SK-N-SH treated with all-trans-retinoic acid at 6 μM for 48 hours (cell line): ENCODE measurements around the gene DGUOK.

ENCODE experiments used
- ATAC-seq: fragments of 200-7000 bp; cut with Tn5 transposase; 3 replicates; pipeline ENCODE4 v1.9.1; 2020; ENCODE audit warnings: mild to moderate bottlenecking, moderate library complexity
- ARNTL ChIP-seq: fragments of 450-650 bp; formaldehyde crosslinking; IDR thresholded peaks from 2 replicates; pipeline ENCODE4 v1.5.0; 2020; ENCODE audit warnings: low read depth, mild to moderate bottlenecking, moderate library complexity, borderline replicate concordance
- BACH2 ChIP-seq: fragments of 250-450 bp; sonication (Bioruptor Pico); IDR thresholded peaks from 2 replicates; pipeline ENCODE4 v1.9.0; 2021; ENCODE audit warnings: mild to moderate bottlenecking, borderline replicate concordance
- CREB5 ChIP-seq: fragments of 250-450 bp; sonication (Bioruptor Pico); IDR thresholded peaks from 2 replicates; pipeline ENCODE4 v1.5.1; 2020; ENCODE audit warnings: low read depth, mild to moderate bottlenecking, moderate library complexity
- CSDC2 ChIP-seq: fragments of 250-450 bp; sonication (Bioruptor Pico); IDR thresholded peaks from 2 replicates; pipeline ENCODE4 v1.5.0; 2020; ENCODE audit warnings: mild to moderate bottlenecking, moderate library complexity
- ESRRG ChIP-seq: fragments of 250-450 bp; sonication (Bioruptor Pico); IDR thresholded peaks from 2 replicates; pipeline ENCODE4 v1.6.1; 2021; ENCODE audit warnings: mild to moderate bottlenecking
- GLIS3 ChIP-seq: fragments of 250-450 bp; sonication (Bioruptor Pico); IDR thresholded peaks from 2 replicates; pipeline ENCODE4 v1.5.0; 2020; ENCODE audit warnings: mild to moderate bottlenecking, moderate library complexity
- ISL1 ChIP-seq: fragments of 250-450 bp; sonication (Bioruptor Pico); IDR thresholded peaks from 2 replicates; pipeline ENCODE4 v2.1.2; 2022; ENCODE audit warnings: mild to moderate bottlenecking, moderate library complexity
- OSR1 ChIP-seq: fragments of 250-450 bp; sonication (Bioruptor Pico); IDR thresholded peaks from 2 replicates; pipeline ENCODE4 v1.8.0; 2022; ENCODE audit warnings: moderate library complexity, mild to moderate bottlenecking, inconsistent platforms
- RARB ChIP-seq: fragments of 250-450 bp; sonication (Bioruptor Pico); IDR thresholded peaks from 2 replicates; pipeline ENCODE4 v1.8.0; 2021; ENCODE audit warnings: mild to moderate bottlenecking, moderate library complexity
- SNAI2 ChIP-seq: fragments of 250-450 bp; sonication (Bioruptor Pico); IDR thresholded peaks from 2 replicates; pipeline ENCODE4 v1.5.0; 2020; ENCODE audit warnings: mild to moderate bottlenecking, moderate library complexity
- TCF4 ChIP-seq: fragments of 250-450 bp; sonication (Bioruptor Pico); IDR thresholded peaks from 2 replicates; pipeline ENCODE4 v1.8.0; 2021; ENCODE audit warnings: mild to moderate bottlenecking, moderate library complexity, borderline replicate concordance
- TOX ChIP-seq: fragments of 250-450 bp; sonication (Bioruptor Pico); IDR thresholded peaks from 2 replicates; pipeline ENCODE4 v1.8.0; 2021; ENCODE audit warnings: mild to moderate bottlenecking, moderate library complexity, borderline replicate concordance
- TSHZ2 ChIP-seq: fragments of 250-450 bp; sonication (Bioruptor Pico); IDR thresholded peaks from 2 replicates; pipeline ENCODE4 v1.5.0; 2020; ENCODE audit warnings: mild to moderate bottlenecking, moderate library complexity
- ZC3H10 ChIP-seq: fragments of 250-450 bp; sonication (Bioruptor Pico); IDR thresholded peaks from 2 replicates; pipeline ENCODE4 v1.5.1; 2021; ENCODE audit warnings: mild to moderate bottlenecking, moderate library complexity
- ZFP3 ChIP-seq: fragments of 250-450 bp; sonication (Bioruptor Pico); IDR thresholded peaks from 2 replicates; pipeline ENCODE4 v1.5.0; 2020; ENCODE audit warnings: mild to moderate bottlenecking, moderate library complexity
- ZFP30 ChIP-seq: fragments of 450-650 bp; formaldehyde crosslinking; IDR thresholded peaks from 2 replicates; pipeline ENCODE4 v1.5.0; 2022; ENCODE audit warnings: mild to moderate bottlenecking, moderate library complexity
- ZNF565 ChIP-seq: fragments of 450-650 bp; formaldehyde crosslinking; conservative IDR thresholded peaks from 2 replicates; pipeline ENCODE4 v1.5.0; 2020; ENCODE audit warnings: low read depth, mild to moderate bottlenecking, moderate library complexity
- ZNF70 ChIP-seq: fragments of 450-650 bp; formaldehyde crosslinking; IDR thresholded peaks from 2 replicates; pipeline ENCODE4 v1.5.0; 2020; ENCODE audit warnings: mild to moderate bottlenecking, moderate library complexity
- ZNF8 ChIP-seq: fragments of 450-650 bp; formaldehyde crosslinking; IDR thresholded peaks from 2 replicates; pipeline ENCODE4 v1.5.0; 2020; ENCODE audit warnings: mild to moderate bottlenecking, moderate library complexity
- TF ChIP-seq, protein P1 (sequence below): fragments of 250-450 bp; sonication (Bioruptor Pico); IDR thresholded peaks from 2 replicates; pipeline ENCODE4 v1.8.0; 2021; ENCODE audit warnings: low read depth, mild to moderate bottlenecking, moderate library complexity, borderline replicate concordance
- TF ChIP-seq, protein P2 (sequence below): fragments of 250-450 bp; sonication (Bioruptor Pico); IDR thresholded peaks from 2 replicates; pipeline ENCODE4 v1.8.0; 2020; ENCODE audit warnings: mild to moderate bottlenecking, moderate library complexity, borderline replicate concordance
- TF ChIP-seq, protein P3 (sequence below): fragments of 250-450 bp; sonication (Bioruptor Pico); IDR thresholded peaks from 2 replicates; pipeline ENCODE4 v1.5.1; 2021; ENCODE audit warnings: mild to moderate bottlenecking, moderate library complexity

Gene DGUOK

DNA sequence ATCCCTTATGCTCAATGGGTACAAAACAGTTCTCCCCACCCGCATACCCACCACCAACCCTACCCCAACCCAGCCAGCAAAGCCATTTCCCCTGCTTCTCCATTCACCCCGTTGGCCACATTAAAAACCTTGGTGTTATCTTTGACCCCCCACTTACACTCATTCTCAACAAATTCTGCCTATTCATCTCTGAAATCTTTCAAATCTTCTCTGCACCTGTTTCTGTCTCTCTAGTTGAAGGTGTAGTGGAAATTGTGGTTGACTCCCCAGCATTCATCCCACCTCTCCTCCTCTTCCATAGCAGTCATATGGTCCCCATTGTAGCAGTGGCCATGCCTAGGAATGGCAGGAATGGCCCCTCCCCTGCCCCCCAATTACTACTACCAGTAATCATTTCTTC, 37.5 kb downstream of the DGUOK start:
- TF ChIP-seq ESRRG (CRISPR knock-in tag) (no peak), OSR1 (CRISPR knock-in tag) (no peak), TOX (CRISPR knock-in tag) (no peak), RARB (no peak), ZFP3 (CRISPR knock-in tag) (no peak), TSHZ2 (CRISPR knock-in tag) (no peak), BACH2 (CRISPR knock-in tag) (no peak), ARNTL (CRISPR knock-in tag) (no peak), ZC3H10 (no peak), ZNF565 (CRISPR knock-in tag) (no peak), ZNF8 (CRISPR knock-in tag) (no peak), ZNF70 (CRISPR knock-in tag) (no peak), CREB5 (CRISPR knock-in tag) (no peak), GLIS3 (CRISPR knock-in tag) (no peak), ZFP30 (CRISPR knock-in tag) (no peak), ISL1 (CRISPR knock-in tag) (no peak), SNAI2 (no peak)
- TF ChIP-seq, protein P1, sequence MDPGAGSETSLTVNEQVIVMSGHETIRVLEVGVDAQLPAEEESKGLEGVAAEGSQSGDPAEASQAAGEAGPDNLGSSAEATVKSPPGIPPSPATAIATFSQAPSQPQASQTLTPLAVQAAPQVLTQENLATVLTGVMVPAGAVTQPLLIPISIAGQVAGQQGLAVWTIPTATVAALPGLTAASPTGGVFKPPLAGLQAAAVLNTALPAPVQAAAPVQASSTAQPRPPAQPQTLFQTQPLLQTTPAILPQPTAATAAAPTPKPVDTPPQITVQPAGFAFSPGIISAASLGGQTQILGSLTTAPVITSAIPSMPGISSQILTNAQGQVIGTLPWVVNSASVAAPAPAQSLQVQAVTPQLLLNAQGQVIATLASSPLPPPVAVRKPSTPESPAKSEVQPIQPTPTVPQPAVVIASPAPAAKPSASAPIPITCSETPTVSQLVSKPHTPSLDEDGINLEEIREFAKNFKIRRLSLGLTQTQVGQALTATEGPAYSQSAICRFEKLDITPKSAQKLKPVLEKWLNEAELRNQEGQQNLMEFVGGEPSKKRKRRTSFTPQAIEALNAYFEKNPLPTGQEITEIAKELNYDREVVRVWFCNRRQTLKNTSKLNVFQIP (CRISPR knock-in tag) = no peak
- TF ChIP-seq, protein P2, sequence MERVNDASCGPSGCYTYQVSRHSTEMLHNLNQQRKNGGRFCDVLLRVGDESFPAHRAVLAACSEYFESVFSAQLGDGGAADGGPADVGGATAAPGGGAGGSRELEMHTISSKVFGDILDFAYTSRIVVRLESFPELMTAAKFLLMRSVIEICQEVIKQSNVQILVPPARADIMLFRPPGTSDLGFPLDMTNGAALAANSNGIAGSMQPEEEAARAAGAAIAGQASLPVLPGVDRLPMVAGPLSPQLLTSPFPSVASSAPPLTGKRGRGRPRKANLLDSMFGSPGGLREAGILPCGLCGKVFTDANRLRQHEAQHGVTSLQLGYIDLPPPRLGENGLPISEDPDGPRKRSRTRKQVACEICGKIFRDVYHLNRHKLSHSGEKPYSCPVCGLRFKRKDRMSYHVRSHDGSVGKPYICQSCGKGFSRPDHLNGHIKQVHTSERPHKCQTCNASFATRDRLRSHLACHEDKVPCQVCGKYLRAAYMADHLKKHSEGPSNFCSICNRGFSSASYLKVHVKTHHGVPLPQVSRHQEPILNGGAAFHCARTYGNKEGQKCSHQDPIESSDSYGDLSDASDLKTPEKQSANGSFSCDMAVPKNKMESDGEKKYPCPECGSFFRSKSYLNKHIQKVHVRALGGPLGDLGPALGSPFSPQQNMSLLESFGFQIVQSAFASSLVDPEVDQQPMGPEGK (CRISPR knock-in tag) = no peak
- TF ChIP-seq, protein P3, sequence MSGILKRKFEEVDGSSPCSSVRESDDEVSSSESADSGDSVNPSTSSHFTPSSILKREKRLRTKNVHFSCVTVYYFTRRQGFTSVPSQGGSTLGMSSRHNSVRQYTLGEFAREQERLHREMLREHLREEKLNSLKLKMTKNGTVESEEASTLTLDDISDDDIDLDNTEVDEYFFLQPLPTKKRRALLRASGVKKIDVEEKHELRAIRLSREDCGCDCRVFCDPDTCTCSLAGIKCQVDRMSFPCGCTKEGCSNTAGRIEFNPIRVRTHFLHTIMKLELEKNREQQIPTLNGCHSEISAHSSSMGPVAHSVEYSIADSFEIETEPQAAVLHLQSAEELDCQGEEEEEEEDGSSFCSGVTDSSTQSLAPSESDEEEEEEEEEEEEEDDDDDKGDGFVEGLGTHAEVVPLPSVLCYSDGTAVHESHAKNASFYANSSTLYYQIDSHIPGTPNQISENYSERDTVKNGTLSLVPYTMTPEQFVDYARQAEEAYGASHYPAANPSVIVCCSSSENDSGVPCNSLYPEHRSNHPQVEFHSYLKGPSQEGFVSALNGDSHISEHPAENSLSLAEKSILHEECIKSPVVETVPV = no peak
- no peak for ATAC-seq

- TF ChIP-seq TCF4 (CRISPR knock-in tag) (no peak), SNAI2 (no peak), TOX (CRISPR knock-in tag) (no peak), CSDC2 (CRISPR knock-in tag) (no peak), ZNF565 (CRISPR knock-in tag) (no peak)
- TF ChIP-seq, protein P3 = no peak
- TF ChIP-seq, protein P1 (CRISPR knock-in tag) = no peak
- TF ChIP-seq, protein P2 (CRISPR knock-in tag) = no peak
- ATAC-seq = no peak
Observed at GRCh38 chr2:73965053-73965452, 38.4 kb downstream of the DGUOK start.
